GM21825 (cell line): ENCODE measurements around the gene WDFY1.

Source experiments
- ATAC-seq: cut with Tn5 transposase; IDR thresholded peaks from one replicate; pipeline ENCODE4 v1.9.1; 2021; ENCODE audit warnings: mild to moderate bottlenecking, moderate library complexity; ENCODE audit not compliant: unreplicated experiment

Gene WDFY1, protein sequence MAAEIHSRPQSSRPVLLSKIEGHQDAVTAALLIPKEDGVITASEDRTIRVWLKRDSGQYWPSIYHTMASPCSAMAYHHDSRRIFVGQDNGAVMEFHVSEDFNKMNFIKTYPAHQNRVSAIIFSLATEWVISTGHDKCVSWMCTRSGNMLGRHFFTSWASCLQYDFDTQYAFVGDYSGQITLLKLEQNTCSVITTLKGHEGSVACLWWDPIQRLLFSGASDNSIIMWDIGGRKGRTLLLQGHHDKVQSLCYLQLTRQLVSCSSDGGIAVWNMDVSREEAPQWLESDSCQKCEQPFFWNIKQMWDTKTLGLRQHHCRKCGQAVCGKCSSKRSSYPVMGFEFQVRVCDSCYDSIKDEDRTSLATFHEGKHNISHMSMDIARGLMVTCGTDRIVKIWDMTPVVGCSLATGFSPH

DNA sequence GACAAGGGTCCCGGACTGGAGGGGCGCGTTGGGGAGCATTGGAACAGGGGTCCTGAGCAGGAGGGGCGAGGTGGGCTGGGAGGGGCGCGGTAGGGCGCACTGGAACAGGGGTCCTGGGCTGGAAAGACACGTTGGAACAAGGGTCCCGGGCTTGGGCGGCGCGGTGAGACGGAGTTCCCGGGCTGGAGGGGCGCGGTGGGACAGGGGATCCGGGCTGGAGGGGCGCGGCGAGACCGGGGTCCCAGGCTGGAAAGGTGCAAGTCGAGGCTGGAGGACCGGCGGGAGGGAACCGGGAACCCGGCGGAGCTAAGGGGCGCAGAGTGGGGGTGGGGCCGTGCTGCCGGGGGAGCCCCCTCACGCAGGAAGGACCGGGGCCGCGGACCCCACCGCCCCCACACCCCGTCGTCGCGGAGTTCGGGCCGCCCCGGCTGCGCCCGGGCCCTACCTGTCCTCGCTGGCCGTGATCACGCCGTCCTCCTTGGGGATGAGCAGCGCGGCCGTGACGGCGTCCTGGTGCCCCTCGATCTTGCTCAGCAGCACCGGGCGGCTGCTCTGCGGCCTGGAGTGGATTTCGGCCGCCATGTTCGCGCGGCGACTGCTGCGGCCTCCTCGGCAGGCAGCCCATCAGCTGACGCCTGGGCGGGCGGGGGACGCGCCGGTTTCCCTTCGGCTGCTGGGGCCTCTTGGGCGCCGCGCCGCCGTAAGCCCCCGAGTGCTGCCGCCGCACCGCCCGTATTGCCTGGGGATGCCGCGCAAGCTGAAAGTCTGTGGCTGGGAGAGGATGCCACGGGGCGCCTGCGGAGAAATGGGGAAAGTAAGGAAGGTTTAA lies at the start of gene WDFY1:
Gene WDFY1 (minus strand): TSS at position 633 of the 829 bp plus-strand sequence. CDS start 51 bp downstream, at position 582.
- ATAC-seq: peak; percentile 83

DNA sequence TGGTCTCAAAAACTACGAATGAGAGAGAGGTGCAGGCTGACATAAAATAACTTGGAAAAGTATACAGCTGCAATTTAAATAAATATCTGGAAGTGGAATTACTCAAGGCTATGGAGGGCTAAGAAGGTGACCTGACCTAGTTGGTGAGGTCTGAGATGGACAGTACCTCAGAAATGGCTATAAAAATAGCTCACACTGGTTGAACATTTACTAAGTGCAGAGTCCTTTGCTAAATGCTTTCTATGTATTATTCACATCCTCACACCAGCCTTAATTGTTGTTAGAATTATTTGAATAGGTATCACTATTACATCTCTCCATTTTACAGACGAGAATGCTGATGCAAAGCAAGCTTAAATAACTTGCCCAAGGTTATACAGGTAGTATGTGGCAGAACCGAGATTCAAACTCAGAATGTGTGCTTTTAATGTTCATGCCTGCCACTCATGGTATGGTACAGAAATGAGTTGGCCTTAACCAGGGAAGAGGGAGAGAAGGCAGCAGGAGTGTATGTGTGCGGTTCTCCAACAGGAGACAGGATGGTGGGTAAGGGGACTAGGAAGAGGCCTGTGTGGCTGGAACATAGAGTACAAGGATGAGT lies 49.5 kb upstream of the WDFY1 start:
- no peak for ATAC-seq

DNA sequence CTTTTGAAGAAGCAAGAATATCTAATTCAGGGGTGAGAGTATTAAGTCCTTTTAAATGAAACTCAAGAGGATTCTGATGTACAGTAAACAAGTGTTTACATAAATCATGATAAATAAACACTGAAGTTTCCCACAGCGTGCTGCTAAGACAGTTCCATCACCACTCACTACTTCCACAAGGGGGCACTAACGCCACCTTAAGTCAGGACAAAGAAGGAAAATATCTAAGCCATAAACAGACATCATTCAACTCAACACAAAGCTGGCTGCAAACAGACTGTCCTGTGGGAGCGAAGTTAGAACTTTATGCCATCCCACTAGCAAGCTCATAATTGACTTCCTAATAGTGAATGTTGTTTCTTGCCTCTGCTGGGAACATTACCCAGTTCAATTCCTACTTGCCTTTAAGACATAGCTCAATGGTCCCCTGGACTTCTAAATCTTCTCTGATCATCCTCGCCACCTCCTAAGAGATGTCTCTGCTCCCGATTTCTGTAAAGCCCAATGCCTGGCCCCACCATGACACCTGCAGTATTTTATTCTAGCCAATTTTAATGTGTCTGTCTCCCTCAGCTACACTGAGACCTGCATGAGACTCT lies 48.6 kb upstream of the WDFY1 start:
- ATAC-seq: peak; percentile 75

DNA sequence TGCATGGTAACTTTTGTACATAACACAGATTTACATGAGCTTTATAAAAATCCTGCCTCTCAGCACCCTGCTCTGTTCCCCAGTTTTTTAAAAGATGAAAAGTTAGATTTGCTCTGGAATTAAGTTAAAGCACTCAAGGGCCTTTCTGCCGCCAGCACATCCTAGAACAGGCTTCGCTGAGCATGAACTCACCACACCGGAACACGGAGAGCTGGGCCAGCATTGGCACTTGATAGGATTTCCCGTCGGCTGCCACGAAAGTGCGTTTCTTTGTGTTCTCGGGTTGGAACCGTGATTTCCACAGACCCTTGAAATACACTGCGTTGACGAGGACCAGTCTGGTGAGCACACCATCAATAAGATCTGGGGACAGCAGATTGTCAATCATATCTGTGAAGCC lies 46.5 kb upstream of the WDFY1 start:
- ATAC-seq: no peak

DNA sequence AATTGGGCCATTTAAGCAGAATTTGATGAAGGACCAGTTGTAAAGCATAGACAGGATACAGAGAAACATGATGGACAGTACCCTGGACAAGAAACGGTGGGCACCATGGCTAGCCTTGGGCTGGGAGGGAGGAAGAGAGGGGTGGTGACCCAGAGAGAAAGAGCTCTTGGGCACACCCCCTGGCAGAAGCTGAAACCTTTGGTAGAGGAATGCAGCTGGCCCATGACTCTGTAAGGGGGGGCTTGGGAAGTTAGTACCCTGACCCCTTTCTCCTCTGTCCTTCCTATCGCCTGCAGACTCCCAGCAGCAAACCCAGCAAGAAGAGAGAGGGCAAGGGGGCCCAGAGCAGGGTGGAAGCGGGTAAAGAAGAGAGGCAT lies 44.7 kb upstream of the WDFY1 start:
- ATAC-seq: no peak

DNA sequence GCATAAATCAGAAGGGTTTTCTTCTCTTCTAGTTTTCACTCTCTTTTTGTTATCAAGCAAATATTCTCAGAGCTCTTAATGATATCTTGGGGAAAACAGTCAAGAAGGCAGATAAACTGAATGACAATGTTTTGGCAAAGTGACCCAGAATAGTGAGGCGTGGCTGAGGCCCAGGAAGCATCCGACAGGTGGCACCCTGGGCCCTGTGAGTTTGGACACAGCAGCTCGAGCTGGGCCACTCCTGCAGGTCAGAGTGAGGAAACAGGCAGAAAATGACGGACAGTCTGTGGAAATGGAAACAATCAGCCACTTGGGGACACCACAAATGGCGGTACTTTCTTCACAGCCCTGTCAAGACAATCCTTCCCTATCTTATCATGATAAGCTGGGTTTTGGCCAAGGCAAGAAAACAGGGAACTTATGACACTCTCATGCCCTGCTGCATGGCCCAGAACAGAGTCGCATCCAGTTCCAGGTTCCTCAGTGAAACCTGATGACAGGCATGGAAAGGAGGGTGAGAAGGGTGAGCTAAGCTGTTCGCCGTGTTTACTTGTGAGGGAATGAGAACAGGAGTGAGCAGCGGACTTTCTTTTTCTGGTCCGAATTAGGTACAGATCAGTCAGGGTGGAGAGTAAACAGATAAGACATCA lies 44.2 kb upstream of the WDFY1 start:
- ATAC-seq: no peak

DNA sequence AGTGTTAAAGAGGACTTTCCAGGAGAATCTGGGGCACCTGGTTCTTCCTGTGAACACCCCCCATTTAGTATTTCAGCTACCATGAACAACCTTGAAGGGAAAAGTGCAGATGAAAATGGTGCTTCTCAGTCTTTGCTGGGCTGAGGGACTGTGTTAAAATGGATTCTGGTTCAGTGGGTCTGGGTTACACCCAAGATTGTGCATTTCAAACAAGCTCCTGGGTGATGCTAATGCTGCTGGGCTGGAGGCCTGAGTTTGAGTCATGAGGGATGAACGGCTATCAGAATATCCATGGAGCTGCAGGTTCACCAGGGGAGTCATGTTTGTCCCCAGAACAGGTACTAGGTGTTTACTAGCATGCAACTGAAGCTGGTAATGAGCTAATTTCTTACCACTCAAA lies 36.1 kb upstream of the WDFY1 start:
- no peak for ATAC-seq

DNA sequence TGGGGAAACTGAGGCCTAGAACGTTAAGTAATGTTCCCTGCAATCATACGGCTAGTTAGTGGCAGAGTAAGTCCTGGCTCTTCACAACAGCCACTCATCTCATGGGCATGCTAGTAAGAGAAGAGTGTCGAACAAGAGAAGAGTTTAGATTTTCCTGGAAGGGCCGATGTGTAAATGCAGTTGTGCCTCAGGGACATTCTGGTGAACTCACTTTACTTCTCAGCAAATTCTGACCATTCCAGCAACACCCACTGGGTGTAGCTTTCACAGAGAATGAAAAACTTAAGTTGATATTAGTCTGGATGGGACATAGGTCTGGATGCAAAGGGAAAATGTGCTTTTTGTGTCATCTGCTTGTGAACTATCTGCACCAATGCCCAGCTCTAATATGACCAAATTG lies 35.7 kb upstream of the WDFY1 start:
- no peak for ATAC-seq

DNA sequence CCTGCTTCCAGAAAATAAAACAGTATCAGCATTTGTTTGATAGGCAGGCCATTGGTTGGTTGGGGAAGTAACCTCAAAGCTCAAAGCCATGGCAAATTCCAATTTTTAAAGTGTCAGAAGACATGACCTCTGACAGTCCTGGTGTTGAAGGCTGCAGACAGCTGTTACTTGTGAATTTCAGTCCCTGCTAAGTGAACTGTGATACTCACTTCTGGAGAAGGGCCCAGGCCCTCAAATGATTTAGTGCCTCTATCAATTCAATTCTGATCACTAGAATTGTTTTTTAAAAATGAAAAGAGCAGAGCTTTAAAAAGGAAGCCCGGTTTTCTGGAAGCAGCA lies 35.2 kb upstream of the WDFY1 start:
- ATAC-seq: no peak

DNA sequence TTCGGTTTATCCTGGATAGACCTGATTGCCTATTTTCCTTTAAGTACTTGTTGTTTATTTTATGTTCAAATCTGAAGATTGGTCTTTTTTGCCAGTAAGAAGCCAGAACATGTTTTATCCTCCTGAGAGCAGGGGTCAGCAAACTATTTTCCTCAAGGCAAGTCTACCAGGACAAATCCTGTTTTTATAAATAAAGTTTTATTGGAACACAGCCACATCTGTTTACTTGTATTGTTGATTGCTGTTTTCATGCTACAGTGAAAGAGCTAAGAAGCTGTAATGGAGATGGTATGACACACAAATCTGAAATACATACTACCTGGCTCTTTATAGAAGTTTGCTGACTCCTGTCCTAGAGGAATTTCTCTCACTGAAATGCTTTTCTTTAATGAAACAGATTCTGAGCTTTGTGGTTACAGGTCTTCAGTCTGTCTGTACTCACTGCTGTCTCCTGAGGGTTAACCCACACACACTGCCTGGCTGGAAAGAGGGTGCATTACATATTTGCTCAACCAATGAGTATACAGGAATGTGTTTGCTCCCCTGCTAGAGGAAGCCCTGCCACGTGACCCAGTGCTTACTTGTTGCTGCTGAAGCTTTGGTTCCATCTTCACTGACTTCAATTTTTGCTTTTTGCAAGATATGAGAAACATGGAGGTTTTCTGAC lies 34.7 kb upstream of the WDFY1 start:
- ATAC-seq: no peak

DNA sequence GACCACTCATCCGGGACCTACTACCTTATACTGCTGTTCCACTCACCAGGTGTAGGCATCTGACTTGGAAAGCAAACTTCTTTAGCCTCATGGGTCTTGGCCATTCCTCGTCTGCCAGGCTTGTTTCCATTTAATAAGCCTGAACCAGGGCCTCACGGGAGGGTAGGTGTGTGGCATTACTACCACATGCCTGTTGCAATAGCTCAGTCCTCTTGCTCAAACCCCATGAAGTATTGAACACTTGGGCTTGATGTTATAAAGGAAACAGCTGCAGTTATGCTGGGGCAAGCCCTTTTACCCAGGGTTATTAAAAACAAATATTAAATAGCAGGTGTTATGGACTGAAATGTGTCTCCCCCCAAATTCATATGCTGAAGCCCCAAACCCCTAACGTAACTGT lies 33.3 kb upstream of the WDFY1 start:
- no peak for ATAC-seq

DNA sequence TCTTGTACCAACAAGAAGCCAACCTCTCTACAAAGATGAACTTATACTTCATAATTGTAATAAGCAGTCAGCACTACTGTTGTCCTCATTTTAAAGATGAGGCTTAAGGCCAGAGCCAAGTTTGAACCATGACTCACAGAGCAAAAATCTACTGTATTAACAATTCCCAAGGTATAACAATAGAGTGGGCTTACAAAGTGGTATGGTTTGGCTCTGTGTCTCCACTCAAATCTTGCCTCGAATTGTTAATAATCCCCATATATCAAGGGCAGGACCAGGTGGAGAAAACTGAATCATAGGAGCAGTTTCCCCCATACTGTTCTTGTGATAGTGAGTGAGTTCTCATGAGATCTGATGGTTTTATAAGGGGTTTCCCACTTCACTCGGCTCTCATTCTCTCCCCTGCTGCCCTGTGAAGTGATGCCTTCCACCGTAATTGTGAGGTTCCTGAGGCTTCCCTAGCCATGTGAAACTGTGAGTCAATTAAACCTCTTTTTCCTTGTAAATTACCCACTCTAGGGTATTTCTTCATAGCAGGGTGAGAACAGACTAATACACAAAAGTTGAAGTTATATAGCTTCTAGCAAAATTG lies 31.6 kb upstream of the WDFY1 start:
- ATAC-seq: no peak

DNA sequence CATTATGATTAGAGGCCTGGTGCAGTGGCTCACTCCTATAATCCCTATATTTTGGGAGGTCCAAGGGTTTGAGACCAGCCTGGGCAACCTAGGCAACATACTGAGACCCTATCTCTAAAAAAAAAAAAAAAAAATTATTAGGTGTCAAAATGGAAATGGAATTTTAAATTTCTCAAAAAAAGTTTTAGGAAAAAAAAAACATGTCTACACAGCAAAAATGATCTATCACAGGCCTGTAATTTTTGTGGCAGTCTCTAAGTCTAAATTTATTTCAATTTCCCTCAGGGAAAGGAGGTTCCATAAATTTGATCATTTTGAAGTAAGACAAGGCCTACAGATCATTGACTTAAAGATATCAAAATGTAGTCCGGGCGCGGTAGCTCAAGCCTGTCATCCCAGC lies 28.5 kb upstream of the WDFY1 start:
- no peak for ATAC-seq

DNA sequence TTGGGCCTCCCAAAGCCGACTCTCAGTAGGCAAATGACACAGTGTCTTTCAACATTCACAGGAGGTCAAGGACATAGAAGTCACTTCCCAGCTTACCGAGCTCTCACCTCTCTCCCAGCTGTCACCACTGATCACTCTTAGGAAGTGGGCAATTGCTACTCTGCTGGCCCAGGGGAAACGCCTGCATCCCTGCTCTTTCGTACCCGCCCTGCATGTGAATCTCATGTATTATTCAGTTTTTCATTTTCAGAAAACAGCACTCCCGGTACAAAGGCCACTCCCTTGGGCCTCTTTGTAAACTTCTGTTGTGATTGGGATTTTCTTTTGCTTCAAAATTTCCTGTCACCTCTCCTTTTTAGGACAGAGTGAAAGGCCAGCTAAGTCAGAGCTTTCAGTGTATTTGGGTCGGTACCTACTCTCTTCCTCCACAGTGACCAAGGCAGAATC lies 27.5 kb upstream of the WDFY1 start:
- ATAC-seq: no peak

DNA sequence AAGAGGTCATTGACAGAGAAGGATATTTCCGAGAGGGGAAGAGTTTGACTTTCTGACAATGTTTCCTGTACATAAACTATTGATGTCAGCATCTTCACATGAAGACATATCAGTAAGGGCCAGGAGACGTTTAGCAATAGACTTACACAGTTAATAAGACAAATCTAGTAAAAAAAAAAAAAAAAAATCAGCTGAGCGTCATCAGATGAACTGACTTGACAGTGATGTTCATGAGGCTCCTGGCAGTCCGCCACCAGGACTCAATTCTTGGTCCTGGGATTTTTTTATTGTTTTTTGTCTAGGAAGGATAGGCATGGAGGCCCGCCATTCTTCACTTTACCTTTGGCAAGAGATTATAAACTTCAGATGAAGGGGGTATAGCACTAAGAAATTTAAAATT lies 26.6 kb upstream of the WDFY1 start:
- no peak for ATAC-seq

DNA sequence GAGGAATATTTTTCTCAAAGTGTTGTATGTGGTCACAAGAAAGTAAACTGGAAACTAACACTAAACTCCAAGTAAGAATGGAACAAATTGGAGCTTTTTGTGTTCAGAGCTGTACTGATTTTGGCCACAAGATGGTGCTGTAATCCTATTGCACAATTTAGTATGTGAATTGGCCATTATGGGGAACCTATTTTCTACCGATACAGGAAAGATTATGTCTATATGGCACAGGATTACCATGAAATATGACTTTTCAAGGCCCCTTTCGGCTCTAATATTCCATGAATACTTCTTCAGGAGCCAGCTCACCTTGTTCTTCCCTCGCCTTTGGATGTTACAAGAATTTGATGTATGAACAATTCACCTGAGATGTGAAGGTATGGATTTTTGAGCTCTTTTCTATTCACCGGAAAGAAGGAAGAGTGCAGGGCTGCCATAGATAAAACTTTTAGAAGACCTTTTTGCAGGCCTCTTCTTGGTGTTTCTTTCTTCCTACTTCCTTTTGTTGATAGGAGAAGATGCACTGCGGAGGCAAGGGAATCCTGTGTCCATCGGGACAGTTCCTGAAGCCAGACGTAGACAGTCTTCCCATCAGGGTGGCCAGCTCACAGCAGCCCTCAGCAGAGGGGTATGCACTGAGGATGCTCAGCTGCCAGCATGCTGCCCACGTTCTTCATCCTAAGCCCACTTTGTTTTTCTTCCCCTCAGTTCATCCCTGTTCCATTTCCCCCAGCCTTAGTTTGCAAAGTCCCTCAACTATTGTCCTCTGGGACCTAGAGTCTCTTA lies 25.4 kb upstream of the WDFY1 start:
- ATAC-seq: no peak

DNA sequence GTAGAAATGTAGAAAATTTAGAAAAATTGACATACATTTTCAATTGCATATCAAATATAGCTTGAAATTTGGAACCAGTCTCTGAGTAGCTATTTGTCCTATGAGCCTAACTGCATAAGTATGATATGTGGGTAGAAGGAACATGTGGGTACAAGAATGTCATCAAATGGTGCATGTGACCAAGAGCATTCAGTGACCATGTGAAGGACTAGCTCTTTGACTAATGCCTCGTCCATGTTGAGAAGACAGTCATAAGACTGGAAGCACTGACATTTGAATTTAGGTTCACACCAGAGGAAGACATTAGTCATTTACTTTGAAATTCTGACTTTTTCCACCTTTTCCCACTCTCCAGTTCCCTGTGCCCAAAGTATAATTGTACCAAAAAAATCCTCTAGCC lies 24.7 kb upstream of the WDFY1 start:
- no peak for ATAC-seq

DNA sequence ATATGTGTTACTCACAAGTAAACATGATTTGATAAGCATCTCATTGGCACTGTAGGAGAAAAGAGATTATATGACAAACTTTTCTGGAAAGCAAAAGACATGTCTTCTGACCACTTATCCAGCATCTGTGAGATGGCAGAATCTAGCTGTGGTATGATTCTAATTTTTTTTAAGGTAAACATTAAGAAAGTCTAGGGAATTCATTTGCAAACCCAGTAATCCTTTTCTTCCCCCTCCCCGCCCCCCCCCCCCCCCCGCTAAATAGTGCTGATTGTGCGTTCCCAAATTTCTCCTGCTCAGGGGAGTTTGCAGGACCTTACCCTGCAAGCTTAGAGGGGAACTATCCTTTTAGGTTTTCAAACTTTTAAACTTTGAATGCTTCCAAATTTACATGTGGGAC lies 24.2 kb upstream of the WDFY1 start:
- no peak for ATAC-seq

DNA sequence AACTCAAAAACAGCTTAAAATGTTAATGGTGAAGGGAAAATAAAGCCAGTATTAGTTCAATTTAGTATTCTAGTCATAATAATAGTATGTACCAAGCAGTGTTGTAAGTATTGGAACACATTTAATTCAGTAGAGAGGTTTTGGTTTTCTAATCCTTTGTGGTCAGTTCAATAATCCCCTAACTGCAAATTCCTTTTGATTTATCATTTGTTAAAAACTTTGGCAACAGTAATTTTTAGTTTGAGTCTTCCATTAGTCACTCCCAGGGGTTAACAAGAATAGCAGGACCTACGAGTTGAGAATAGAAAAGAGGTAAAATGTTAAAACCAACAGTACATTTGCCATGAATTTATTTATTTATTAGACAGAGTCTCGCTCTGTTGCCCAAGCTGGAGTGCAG lies 22.8 kb upstream of the WDFY1 start:
- no peak for ATAC-seq
